GM12892 (cell line): ENCODE data around the gene LEMD1.

Experiments
- POLR2A ChIP-seq: IDR thresholded peaks from 2 replicates; pipeline ENCODE4 v1.6.1; 2011; ENCODE audit warnings: low read depth, low read length, control low read depth
- POLR2AphosphoS5 ChIP-seq: IDR thresholded peaks from 2 replicates; pipeline ENCODE4 v1.6.1; 2011; ENCODE audit warnings: low read depth, low read length, control low read depth
- TAF1 ChIP-seq: IDR thresholded peaks from 2 replicates; pipeline ENCODE4 v1.6.1; 2011; ENCODE audit warnings: low read depth, mild to moderate bottlenecking, control low read depth, low read length, borderline replicate concordance

- TF ChIP-seq POLR2AphosphoS5 = no peak
- TF ChIP-seq TAF1 = no peak
- TF ChIP-seq POLR2A = no peak
Measured at GRCh38 chr1:205357567-205357966, 64.3 kb downstream of the LEMD1 start.
